Neuronal stem cell (in vitro differentiated cells): ENCODE data around the gene ANKRD22.

Experiments used
- DNase-seq: peaks from one replicate; pipeline ENCODE4 v3.0.0-alpha.2; 2013; ENCODE audit warnings: low spot score
- H2AFZ ChIP-seq: one replicate; pipeline ENCODE4 v1.6.1; 2013; ENCODE audit warnings: mild to moderate bottlenecking, low read length, inconsistent platforms
- H2AK5ac ChIP-seq: 2 replicates; pipeline ENCODE4 v1.6.1; 2013; ENCODE audit warnings: low read depth, mild to moderate bottlenecking, inconsistent platforms, low read length, moderate library complexity, mixed read lengths
- H2BK120ac ChIP-seq: 2 replicates; pipeline ENCODE4 v1.6.1; 2013; ENCODE audit warnings: low read depth, mild to moderate bottlenecking, inconsistent platforms, low read length, moderate library complexity, mixed read lengths
- H2BK12ac ChIP-seq: one replicate; pipeline ENCODE4 v1.6.1; 2013; ENCODE audit warnings: low read length, inconsistent platforms
- H2BK15ac ChIP-seq: 2 replicates; pipeline ENCODE4 v1.6.1; 2013; ENCODE audit warnings: mild to moderate bottlenecking, low read length, inconsistent platforms, mixed read lengths
- H2BK5ac ChIP-seq: one replicate; pipeline ENCODE4 v1.6.1; 2013; ENCODE audit warnings: inconsistent platforms, mild to moderate bottlenecking, low read length, moderate library complexity
- H3K14ac ChIP-seq: one replicate; pipeline ENCODE4 v1.6.1; 2013; ENCODE audit warnings: low read length, inconsistent platforms
- H3K18ac ChIP-seq: 2 replicates; pipeline ENCODE4 v1.6.1; 2013; ENCODE audit warnings: low read length, inconsistent platforms
- H3K23ac ChIP-seq: 2 replicates; pipeline ENCODE4 v1.6.1; 2013; ENCODE audit warnings: low read depth, mild to moderate bottlenecking, mixed read lengths, low read length, inconsistent platforms; ENCODE audit not compliant: poor library complexity
- H3K27ac ChIP-seq: replicated peaks from 3 replicates; pipeline ENCODE4 v1.5.1; 2013; ENCODE audit warnings: low read length, inconsistent platforms
- H3K27me3 ChIP-seq, 3 experiments: 2 replicates each; pipeline ENCODE4 v1.6.1; 2013; ENCODE audit warnings: low read length in 3 of 3, mild to moderate bottlenecking in 2 of 3, inconsistent platforms in 1 of 3, low read depth in 1 of 3, mixed read lengths in 1 of 3, moderate library complexity in 1 of 3; ENCODE audit not compliant: control insufficient read depth in 3 of 3, insufficient read depth in 3 of 3
- H3K36me3 ChIP-seq, 2 donors: replicated peaks in 1 of 2; 2 replicates each; pipeline ENCODE4 v1.6.1; 2013; ENCODE audit warnings: low read length in 2 of 2; ENCODE audit not compliant: control insufficient read depth in 2 of 2, insufficient read depth in 2 of 2
- H3K4ac ChIP-seq: 2 replicates; pipeline ENCODE4 v1.6.1; 2013; ENCODE audit warnings: inconsistent platforms, mild to moderate bottlenecking, low read length, moderate library complexity
- H3K4me1 ChIP-seq, 2 donors: 1 replicate in 1 of 2; 2 replicates in 1 of 2; pipeline ENCODE4 v1.6.1; 2013; ENCODE audit warnings: low read length in 2 of 2, low read depth in 1 of 2; ENCODE audit not compliant: control insufficient read depth in 2 of 2, insufficient read depth in 1 of 2
- H3K4me2 ChIP-seq: one replicate; pipeline ENCODE4 v1.6.1; 2013; ENCODE audit warnings: mild to moderate bottlenecking, low read length, inconsistent platforms; ENCODE audit not compliant: insufficient read depth, poor library complexity, severe bottlenecking
- H3K4me3 ChIP-seq, 2 donors: 2 replicates each; pipeline ENCODE4 v1.5.1; 2013; ENCODE audit warnings: low read length in 2 of 2, mild to moderate bottlenecking in 2 of 2, inconsistent platforms in 1 of 2, moderate library complexity in 1 of 2
- H3K79me1 ChIP-seq: one replicate; pipeline ENCODE4 v1.6.1; 2013; ENCODE audit warnings: low read depth, mild to moderate bottlenecking, inconsistent platforms, low read length, moderate library complexity
- H3K9ac ChIP-seq: one replicate; pipeline ENCODE4 v1.6.1; 2013; ENCODE audit warnings: mild to moderate bottlenecking, low read depth, low read length, inconsistent platforms; ENCODE audit not compliant: poor library complexity
- H3K9me3 ChIP-seq, 2 donors: replicated peaks in 1 of 2; 2 replicates each; pipeline versions ENCODE3 to v1.6.1; 2013; ENCODE audit warnings: low read length in 2 of 2, mild to moderate bottlenecking in 2 of 2, inconsistent platforms in 1 of 2, low read depth in 1 of 2, mixed read lengths in 1 of 2, moderate library complexity in 1 of 2; ENCODE audit not compliant: control insufficient read depth in 2 of 2, insufficient read depth in 1 of 2
- H4K8ac ChIP-seq: one replicate; pipeline ENCODE4 v1.6.1; 2013; ENCODE audit warnings: low read depth, mild to moderate bottlenecking, inconsistent platforms, low read length, moderate library complexity
- H4K91ac ChIP-seq: one replicate; pipeline ENCODE4 v1.6.1; 2013; ENCODE audit warnings: low read length, low read depth, mild to moderate bottlenecking, inconsistent platforms; ENCODE audit not compliant: poor library complexity
- WGBS, 2 donors: extraction: QIAGEN DNeasy Blood & Tissue Kit; methylation state at CpG; one replicate each; pipeline ENCODE4 v1.1.7; 2013; ENCODE audit warnings: missing lambda C conversion rate in 2 of 2, mixed read lengths in 1 of 2; ENCODE audit not compliant: insufficient read length in 2 of 2, insufficient replicate concordance in 1 of 2; ENCODE audit errors: extremely low coverage in 2 of 2; 5-methylcytosine and 5-hydroxymethylcytosine counted together

Gene ANKRD22

GRCh38 chr10:88800152-88801125, 51.2 kb downstream of the ANKRD22 start:
- H4K91ac ChIP-seq = no peak overlapping the region
- no peak overlapping the region for H2AK5ac ChIP-seq
- no peak overlapping the region for H2BK12ac ChIP-seq
- no peak overlapping the region for H2BK15ac ChIP-seq
- no peak for DNase-seq
- no peak overlapping the region for H3K18ac ChIP-seq
- no peak overlapping the region for H3K9ac ChIP-seq
- H2BK120ac ChIP-seq = no peak overlapping the region
- H3K14ac ChIP-seq = no peak overlapping the region
- H4K8ac ChIP-seq = no peak overlapping the region
- no peaks in the 10 kb centered on the region for H3K4me1 ChIP-seq
- no peak overlapping the region for H3K27ac ChIP-seq
- H3K4ac ChIP-seq = no peak overlapping the region
- no peak overlapping the region for H3K4me2 ChIP-seq
- no peak overlapping the region for H3K4me3 ChIP-seq
- H3K79me1 ChIP-seq = no peaks in the 10 kb centered on the region
- no peaks in the 10 kb centered on the region for H3K36me3 ChIP-seq
- no peak overlapping the region for H3K23ac ChIP-seq
- H2AFZ ChIP-seq = no peak overlapping the region
- H3K27me3 ChIP-seq = no peaks in the 10 kb centered on the region
- no CpG with 5 or more reads among the region's 2 CpGs for WGBS, 2 donors
- H2BK5ac ChIP-seq = no peak overlapping the region
- no peaks in the 10 kb centered on the region for H3K9me3 ChIP-seq

- no peaks in the 10 kb centered on the region for H3K9me3 ChIP-seq
- no peak overlapping the region for H2AK5ac ChIP-seq
- no peak overlapping the region for H3K14ac ChIP-seq
- WGBS, 2 donors = no CpG with 5 or more reads among the region's 1 CpG
- H3K9ac ChIP-seq = no peak overlapping the region
- no peak overlapping the region for H3K4me3 ChIP-seq
- no peaks in the 10 kb centered on the region for H3K36me3 ChIP-seq
- no peak overlapping the region for H3K4me2 ChIP-seq
- H2BK12ac ChIP-seq = no peak overlapping the region
- H3K27me3 ChIP-seq = no peaks in the 10 kb centered on the region
- no peak overlapping the region for H3K4ac ChIP-seq
- no peak overlapping the region for H3K23ac ChIP-seq
- no peak overlapping the region for H2BK5ac ChIP-seq
- no peak for DNase-seq
- H2AFZ ChIP-seq = no peak overlapping the region
- no peak overlapping the region for H4K91ac ChIP-seq
- H3K4me1 ChIP-seq = no peaks in the 10 kb centered on the region
- no peak overlapping the region for H2BK15ac ChIP-seq
- no peak overlapping the region for H3K18ac ChIP-seq
- H2BK120ac ChIP-seq = no peak overlapping the region
- H3K79me1 ChIP-seq = no peaks in the 10 kb centered on the region
- H3K27ac ChIP-seq = no peak overlapping the region
- no peak overlapping the region for H4K8ac ChIP-seq
Measured at GRCh38 chr10:88794731-88795130, 56.9 kb downstream of the ANKRD22 start.

GRCh38 chr10:88793712-88794299, 57.8 kb downstream of the ANKRD22 start:
- WGBS, 2 donors = no CpG with 5 or more reads among the region's 2 CpGs
- Histone ChIP-seq H2BK12ac (no peak overlapping the region), H3K9me3 (no peaks in the 10 kb centered on the region), H3K23ac (no peak overlapping the region), H3K27ac (no peak overlapping the region), H3K36me3 (no peaks in the 10 kb centered on the region), H3K14ac (no peak overlapping the region), H2BK15ac (no peak overlapping the region), H3K4me1 (no peaks in the 10 kb centered on the region), H3K9ac (no peak overlapping the region), H4K91ac (no peak overlapping the region), H3K27me3 (no peaks in the 10 kb centered on the region), H2BK5ac (no peak overlapping the region), H3K4ac (no peak overlapping the region), H3K18ac (no peak overlapping the region), H3K4me3 (no peak overlapping the region), H3K79me1 (no peaks in the 10 kb centered on the region), H2BK120ac (no peak overlapping the region), H2AFZ (no peak overlapping the region), H4K8ac (no peak overlapping the region), H2AK5ac (no peak overlapping the region), H3K4me2 (no peak overlapping the region)
- DNase-seq = no peak

- no peak overlapping the region for H3K4me2 ChIP-seq
- H3K27me3 ChIP-seq = no peaks in the 10 kb centered on the region
- no peak overlapping the region for H3K4me3 ChIP-seq
- H3K18ac ChIP-seq = no peak overlapping the region
- H3K4me1 ChIP-seq = no peaks in the 10 kb centered on the region
- no peak overlapping the region for H2BK5ac ChIP-seq
- WGBS, 2 donors = no CpG with 5 or more reads among the region's 4 CpGs
- H4K8ac ChIP-seq = no peak overlapping the region
- H3K36me3 ChIP-seq = no peaks in the 10 kb centered on the region
- H3K4ac ChIP-seq = no peak overlapping the region
- no peak overlapping the region for H4K91ac ChIP-seq
- no peak for DNase-seq
- no peak overlapping the region for H3K23ac ChIP-seq
- H3K9ac ChIP-seq = no peak overlapping the region
- H2AFZ ChIP-seq = no peak overlapping the region
- no peak overlapping the region for H3K14ac ChIP-seq
- no peak overlapping the region for H2BK120ac ChIP-seq
- H2BK12ac ChIP-seq = no peak overlapping the region
- no peak overlapping the region for H3K27ac ChIP-seq
- H3K79me1 ChIP-seq = no peaks in the 10 kb centered on the region
- H3K9me3 ChIP-seq = no peaks in the 10 kb centered on the region
- H2BK15ac ChIP-seq = no peak overlapping the region
- H2AK5ac ChIP-seq = no peak overlapping the region
Measured at GRCh38 chr10:88792661-88793060, 59.0 kb downstream of the ANKRD22 start.
